SK-MEL-5 (cell line): Measurements from ENCODE around the gene AGPAT2. TPM values are rescaled to one million over a fixed set of nuclear protein-coding genes. Genes with fewer than 3 reads are reported as not detected.
"Not testable (repeated sequence)": the region's sequence is repeated elsewhere in the genome, so short reads cannot be mapped to it uniquely, and the experiment has no call there.

ENCODE experiments used
- DNase-seq: peaks from one replicate; pipeline ENCODE4 v3.0.0-alpha.2; 2016; ENCODE audit warnings: low read depth, low spot score
- in situ Hi-C: cut with HindIII; loops from 2 replicates; pipeline ENCODE4 v1.10.0; 2016; ENCODE audit warnings: low sequenced_read_pairs, high pct_unique_total_duplicates, low pct_unique_long_range_greater_than_20kb
- total RNA-seq: library from RNA; depleted of rRNA; stranded (reverse); fragments of >200 nt; shearing (Covaris generic); gene quantifications from 2 replicates; pipeline ENCODE4 v1.2.3, GENCODE V29; 2014

AGPAT2 gene
- total RNA-seq, 1 experiment from 2014 or later, result 52.3 TPM

GRCh38 chr9:136722093-136722968 lies 35.1 kb upstream of the AGPAT2 start:
- DNase-seq, result no peak
- in situ Hi-C loops, result no loop called here

GRCh38 chr9:136721339-136722092 lies 34.3 kb upstream of the AGPAT2 start:
- in situ Hi-C loops, result no loop called here
- no peak for DNase-seq

- in situ Hi-C loops, result no loop called here
- no peak for DNase-seq
Measured at GRCh38 chr9:136720898-136721338, 33.7 kb upstream of the AGPAT2 start.

- in situ Hi-C loops, result no loop called here
- DNase-seq, result no peak
Measured at GRCh38 chr9:136720251-136720897, 33.1 kb upstream of the AGPAT2 start.

GRCh38 chr9:136719195-136719880 lies 32.1 kb upstream of the AGPAT2 start:
- in situ Hi-C loops, result no loop called here
- no peak for DNase-seq

- in situ Hi-C loops, result no loop called here
- no peak for DNase-seq
Measured at GRCh38 chr9:136718345-136719194, 31.3 kb upstream of the AGPAT2 start.

GRCh38 chr9:136717399-136717798 lies 30.1 kb upstream of the AGPAT2 start:
- in situ Hi-C loops, result no loop called here
- DNase-seq, result no peak

- in situ Hi-C loops, result no loop called here
- no peak for DNase-seq
Measured at GRCh38 chr9:136714893-136715274, 27.6 kb upstream of the AGPAT2 start.

GRCh38 chr9:136714096-136714892 lies 27.0 kb upstream of the AGPAT2 start:
- DNase-seq, result no peak
- in situ Hi-C loops, result no loop called here

GRCh38 chr9:136713550-136713949 lies 26.3 kb upstream of the AGPAT2 start:
- no peak for DNase-seq
- in situ Hi-C loops, result no loop called here

GRCh38 chr9:136712690-136713544 lies 25.7 kb upstream of the AGPAT2 start:
- no peak for DNase-seq
- in situ Hi-C loops, result no loop called here

- in situ Hi-C loops, result no loop called here
- DNase-seq, result peak; percentile 44
Measured at GRCh38 chr9:136711751-136712689, 24.8 kb upstream of the AGPAT2 start, which contains the start of gene DIPK1B. TSS of gene DIPK1B (plus strand) at chr9:136712572. CDS start at chr9:136712666, 94 bp downstream.

- in situ Hi-C loops, DNase-seq: not testable (repeated sequence)
Measured at GRCh38 chr9:136711219-136711648, 24.0 kb upstream of the AGPAT2 start.

- in situ Hi-C loops, result no loop called here
- DNase-seq, result no peak
Measured at GRCh38 chr9:136710543-136710942, 23.3 kb upstream of the AGPAT2 start.
